Measurements from ENCODE around the gene MUC20. TPM values are rescaled to one million over a fixed set of nuclear protein-coding genes. Genes with fewer than 3 reads are reported as not detected.
"Not testable (repeated sequence)": the region's sequence is repeated elsewhere in the genome, so short reads cannot be mapped to it uniquely, and the experiment has no call there.

Gene MUC20
- total RNA-seq, 3 donors from 2014 or later: 0.63 to 0.95 (median 0.63) TPM

DNA sequence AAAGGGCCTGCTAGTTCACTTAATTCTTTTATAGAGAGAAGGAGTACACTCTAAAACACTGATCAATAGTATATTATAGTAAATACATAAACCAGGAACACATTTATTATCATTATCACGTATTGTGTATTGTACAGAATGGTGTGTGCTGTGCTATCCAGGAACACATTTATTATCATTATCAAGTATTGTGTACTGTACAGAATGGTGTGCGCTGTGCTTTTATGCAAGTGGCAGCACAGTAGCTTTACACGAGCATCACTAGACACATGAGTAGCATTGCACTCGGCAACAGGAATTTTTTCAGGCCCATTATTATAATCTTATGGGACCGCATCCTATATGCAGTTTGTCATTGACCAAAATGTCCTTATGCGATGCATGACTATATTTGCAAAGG lies 20.9 kb upstream of the MUC20 start:
- Mint-ChIP-seq H3K4me1 (ENCODE audit: low read depth) (no peaks in the 10 kb centered on the region), H3K27me3 (ENCODE audit: low read depth) (no peaks in the 10 kb centered on the region), H3K9me3 (no peaks in the 10 kb centered on the region), H3K36me3 (ENCODE audit: insufficient read depth) (peaks cover 24% of the 10 kb centered on the region), H3K4me3 (no peak overlapping the region)
- ATAC-seq (no peak), DNase-seq (no peak)

DNA sequence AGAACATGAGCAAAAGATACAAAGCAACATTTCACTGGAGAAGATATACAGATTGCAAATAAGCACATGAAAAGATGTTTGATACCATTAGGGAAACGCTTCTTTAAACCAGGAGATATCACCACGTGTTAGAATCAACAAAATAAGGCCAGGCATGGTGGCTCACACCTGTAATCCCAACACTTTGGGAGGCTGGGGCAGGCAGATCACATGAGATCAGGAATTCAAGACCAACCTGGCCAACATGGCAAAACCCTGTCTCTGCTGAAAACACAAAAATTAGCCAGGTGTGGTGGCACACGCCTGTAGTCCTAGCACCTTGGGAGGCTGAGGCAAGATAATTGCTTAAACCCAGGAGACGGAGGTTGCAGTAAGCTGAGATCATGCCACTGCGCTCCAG lies 20.5 kb upstream of the MUC20 start:
- ATAC-seq (no peak), DNase-seq (no peak)
- Mint-ChIP-seq H3K36me3 (ENCODE audit: insufficient read depth) (peaks cover 22% of the 10 kb centered on the region), H3K4me3 (no peak overlapping the region), H3K4me1 (ENCODE audit: low read depth) (no peaks in the 10 kb centered on the region), H3K9me3 (no peaks in the 10 kb centered on the region), H3K27me3 (ENCODE audit: low read depth) (no peaks in the 10 kb centered on the region)

DNA sequence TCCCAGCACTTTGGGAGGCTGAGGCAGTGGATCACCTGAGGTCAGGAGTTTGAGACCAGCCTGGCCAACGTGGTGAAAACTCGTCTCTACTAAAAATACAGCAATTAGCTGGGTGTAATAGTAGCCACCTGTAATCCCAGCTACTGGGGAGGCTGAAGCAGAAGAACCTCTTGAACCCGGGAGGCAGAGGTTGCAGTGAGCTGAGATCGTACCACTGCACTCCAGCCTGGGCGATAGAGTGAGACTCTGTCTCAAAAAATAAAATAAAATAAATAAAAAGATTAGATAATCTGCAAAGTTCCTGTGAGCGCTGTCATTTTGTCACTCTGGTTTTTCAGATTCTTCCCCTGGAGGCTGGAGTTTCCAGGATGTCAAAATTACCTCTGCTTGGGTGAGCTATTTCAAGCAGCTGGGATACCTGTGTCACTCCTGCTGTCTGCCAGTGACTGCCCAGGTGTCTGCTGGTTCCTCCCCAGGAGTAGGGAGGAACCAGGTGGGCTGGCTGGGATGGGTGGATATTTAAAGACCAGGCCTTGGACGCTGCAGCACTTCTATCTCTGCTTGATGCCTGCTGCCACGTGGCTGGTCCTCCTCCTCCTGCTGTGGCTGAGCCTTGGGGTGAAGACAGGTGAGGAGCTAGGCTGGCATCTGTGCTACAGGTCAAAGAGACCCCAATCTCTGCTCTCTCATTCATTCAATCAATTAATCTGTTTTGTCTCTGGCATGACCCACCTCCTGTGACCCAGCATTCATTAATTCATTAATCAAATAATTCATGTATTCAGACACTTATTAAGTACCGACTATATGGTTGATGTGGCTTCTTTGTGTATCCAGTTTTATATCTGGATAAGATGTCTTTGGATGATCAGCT lies 19.5 kb upstream of the MUC20 start:
- Mint-ChIP-seq H3K27me3 (ENCODE audit: low read depth) (no peaks in the 10 kb centered on the region), H3K4me3 (no peak overlapping the region), H3K36me3 (ENCODE audit: insufficient read depth) (peaks cover 18% of the 10 kb centered on the region), H3K4me1 (ENCODE audit: low read depth) (no peaks in the 10 kb centered on the region), H3K9me3 (no peaks in the 10 kb centered on the region)
- no peak for ATAC-seq
- DNase-seq: no peak

DNA sequence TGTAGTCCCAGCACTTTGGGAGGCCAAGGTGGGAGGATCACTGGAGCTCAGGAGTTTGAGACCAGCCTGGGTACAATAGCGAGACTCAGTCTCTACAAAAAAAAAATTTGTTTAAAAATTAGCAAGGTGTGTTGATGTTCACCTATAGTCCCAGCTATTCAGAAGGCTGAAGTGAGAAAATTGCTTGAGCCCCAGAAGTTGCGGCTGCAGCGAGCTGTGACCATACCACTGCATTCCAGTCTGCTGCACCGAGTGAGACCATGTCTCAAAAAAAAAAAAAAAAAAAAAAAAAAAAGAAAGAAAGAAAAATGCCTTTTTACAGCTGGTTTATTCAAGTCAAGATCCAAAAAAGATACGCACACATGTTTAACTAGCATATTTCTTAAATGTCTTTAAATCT lies 17.0 kb upstream of the MUC20 start:
- Mint-ChIP-seq H3K27me3 (ENCODE audit: low read depth) (no peaks in the 10 kb centered on the region), H3K4me3 (no peak overlapping the region), H3K4me1 (ENCODE audit: low read depth) (no peaks in the 10 kb centered on the region), H3K36me3 (ENCODE audit: insufficient read depth) (peaks cover 4% of the 10 kb centered on the region), H3K9me3 (no peaks in the 10 kb centered on the region)
- DNase-seq: no peak
- no peak for ATAC-seq

DNA sequence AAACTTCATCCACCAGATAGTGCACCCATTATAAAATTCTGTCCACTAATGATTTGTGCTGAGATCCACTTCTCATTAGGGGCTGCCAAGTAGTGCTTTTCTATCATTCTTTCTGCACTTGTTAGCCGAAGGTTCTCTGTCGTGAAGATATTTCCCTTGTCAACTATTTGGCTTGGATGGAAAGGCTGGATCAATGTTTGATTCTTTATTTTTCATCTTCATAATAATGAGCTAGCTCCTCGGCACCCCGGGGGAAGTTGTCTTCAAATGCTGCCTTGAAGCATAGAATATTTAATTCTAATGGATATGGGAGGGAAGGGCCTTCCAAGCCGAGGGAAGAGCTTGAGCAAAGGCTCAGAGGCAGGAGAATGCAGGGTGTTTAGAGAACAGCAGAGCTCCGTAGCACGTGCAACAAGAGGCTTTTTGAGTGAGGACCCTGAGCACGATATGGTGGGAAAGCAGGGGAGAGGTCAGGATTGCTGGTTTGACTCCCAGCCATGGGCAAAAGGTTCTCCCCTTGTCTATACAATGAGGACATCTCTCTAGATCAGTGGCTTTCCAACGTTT lies 16.3 kb upstream of the MUC20 start:
- ATAC-seq: no peak
- Mint-ChIP-seq H3K27me3 (ENCODE audit: low read depth) (no peaks in the 10 kb centered on the region), H3K4me3 (no peak overlapping the region), H3K4me1 (ENCODE audit: low read depth) (no peaks in the 10 kb centered on the region), H3K9me3 (no peaks in the 10 kb centered on the region), H3K36me3 (ENCODE audit: insufficient read depth) (peaks cover 9% of the 10 kb centered on the region)
- DNase-seq: no peak

DNA sequence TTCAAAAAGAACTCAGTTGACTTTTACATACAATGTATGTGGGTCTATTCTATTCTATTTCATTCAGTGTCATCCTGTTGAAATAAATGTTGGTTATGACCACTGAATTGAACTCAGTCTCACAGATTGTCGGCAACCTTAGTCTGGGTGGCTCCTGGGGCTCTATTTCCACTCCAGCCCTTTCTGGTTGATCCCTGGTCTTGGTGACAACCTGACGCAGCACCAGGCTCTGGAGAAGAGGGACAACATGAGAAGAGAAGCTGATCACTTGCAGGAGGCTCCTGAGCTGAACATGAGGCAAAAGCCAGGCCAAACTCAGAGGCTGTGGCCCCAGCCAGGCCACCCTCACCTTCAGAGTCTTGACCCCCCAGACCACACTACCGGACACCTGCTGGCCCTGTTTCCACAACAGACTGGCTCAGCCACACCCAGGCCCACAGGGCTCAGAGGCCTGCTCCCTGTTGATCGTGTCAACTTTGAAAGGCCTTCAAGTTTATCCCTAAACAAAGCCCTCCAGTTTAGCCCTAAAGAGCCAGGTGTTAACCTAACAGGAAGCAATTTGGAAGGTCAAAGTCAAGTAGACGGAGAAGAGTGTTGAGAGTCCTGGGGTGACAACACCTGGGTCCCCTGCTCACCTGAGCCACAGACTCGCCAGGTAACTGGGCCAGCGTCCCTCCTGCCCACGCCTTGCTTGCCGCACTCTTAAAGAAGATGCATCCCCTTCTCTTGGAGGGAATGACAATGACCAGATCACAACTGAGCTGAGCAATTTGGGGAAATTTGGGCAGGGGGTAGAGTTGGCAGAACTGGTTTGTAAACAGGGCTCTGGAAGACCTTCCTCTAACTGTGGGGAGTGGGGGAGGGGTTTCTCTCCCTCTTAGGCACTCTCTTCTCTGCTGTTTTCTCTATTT lies 15.4 kb upstream of the MUC20 start:
- Mint-ChIP-seq H3K36me3 (ENCODE audit: insufficient read depth) (peaks cover 15% of the 10 kb centered on the region), H3K4me1 (ENCODE audit: low read depth) (no peaks in the 10 kb centered on the region), H3K4me3 (no peak overlapping the region), H3K9me3 (no peaks in the 10 kb centered on the region), H3K27me3 (ENCODE audit: low read depth) (no peaks in the 10 kb centered on the region)
- DNase-seq (no peak), ATAC-seq (no peak)

DNA sequence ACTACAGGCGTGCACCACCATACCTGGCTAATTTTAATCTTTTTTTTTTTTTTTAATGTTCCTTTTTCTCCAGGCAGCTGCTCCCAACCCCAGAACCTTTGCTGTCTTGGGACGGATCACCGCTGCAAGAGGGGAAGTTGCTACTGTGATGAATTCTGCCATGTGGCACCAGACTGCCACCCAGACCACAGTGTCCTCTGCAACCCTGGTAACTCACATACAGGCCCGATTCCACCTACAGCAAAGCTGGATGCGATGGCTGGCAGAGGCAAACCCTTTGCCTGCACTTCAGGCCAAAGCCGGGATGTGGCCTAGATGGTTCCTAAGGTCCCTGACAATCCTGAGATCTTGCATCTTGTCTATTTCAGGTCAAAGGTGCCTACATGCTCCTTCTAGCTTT lies 12.7 kb upstream of the MUC20 start:
- no peaks in the 10 kb centered on the region for H3K4me1 Mint-ChIP-seq (ENCODE audit: low read depth)
- ATAC-seq (no peak), DNase-seq (no peak)
- H3K27me3 Mint-ChIP-seq (ENCODE audit: low read depth): no peaks in the 10 kb centered on the region
- no peak overlapping the region for H3K4me3 Mint-ChIP-seq
- H3K9me3 Mint-ChIP-seq: no peaks in the 10 kb centered on the region
- peaks cover 20% of the 10 kb centered on the region for H3K36me3 Mint-ChIP-seq (ENCODE audit: insufficient read depth)

DNA sequence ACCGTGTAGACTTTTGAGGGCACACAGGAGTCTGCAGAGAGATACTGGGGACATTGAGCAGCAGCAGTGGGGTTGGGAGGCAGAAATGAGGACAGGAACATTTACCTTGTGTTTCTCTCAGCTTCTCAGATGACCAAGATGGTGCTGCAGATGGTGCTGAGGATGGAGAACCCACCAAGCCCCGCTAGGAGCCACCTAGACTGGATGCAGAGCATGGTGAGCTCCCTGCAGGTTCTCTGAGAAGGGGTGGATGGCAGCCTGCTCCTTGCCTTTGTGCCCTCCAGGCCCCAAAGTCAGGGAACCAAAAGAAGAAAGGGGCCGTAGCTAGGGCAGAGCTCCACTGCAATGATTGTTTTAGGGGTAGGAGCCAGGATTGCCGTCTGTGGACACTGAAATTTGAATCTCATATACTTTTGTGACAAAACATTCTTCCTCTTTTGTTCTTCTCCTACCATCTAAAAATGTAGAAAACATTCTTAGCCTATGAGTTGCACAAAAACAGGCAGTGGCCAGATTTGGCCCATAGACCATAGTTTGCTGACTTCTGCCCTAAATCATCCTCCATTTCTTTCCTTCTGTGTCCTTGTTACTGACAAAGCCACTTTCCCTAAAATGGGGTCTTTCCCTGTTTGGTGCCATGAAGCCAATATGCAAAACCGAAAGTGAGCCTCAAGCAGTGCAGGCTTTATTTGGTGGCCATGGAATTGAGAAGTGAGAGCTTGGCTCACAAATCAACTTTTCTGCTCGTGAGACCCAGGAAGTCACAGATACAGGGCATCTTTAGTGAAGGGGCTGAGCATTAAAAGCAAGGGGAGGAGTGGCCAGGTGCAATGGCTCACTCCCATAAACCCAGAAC lies 11.9 kb upstream of the MUC20 start:
- peaks cover 20% of the 10 kb centered on the region for H3K36me3 Mint-ChIP-seq (ENCODE audit: insufficient read depth)
- ATAC-seq (no peak), DNase-seq (no peak)
- no peak overlapping the region for H3K4me3 Mint-ChIP-seq
- H3K9me3 Mint-ChIP-seq: no peaks in the 10 kb centered on the region
- no peaks in the 10 kb centered on the region for H3K4me1 Mint-ChIP-seq (ENCODE audit: low read depth)
- no peaks in the 10 kb centered on the region for H3K27me3 Mint-ChIP-seq (ENCODE audit: low read depth)

DNA sequence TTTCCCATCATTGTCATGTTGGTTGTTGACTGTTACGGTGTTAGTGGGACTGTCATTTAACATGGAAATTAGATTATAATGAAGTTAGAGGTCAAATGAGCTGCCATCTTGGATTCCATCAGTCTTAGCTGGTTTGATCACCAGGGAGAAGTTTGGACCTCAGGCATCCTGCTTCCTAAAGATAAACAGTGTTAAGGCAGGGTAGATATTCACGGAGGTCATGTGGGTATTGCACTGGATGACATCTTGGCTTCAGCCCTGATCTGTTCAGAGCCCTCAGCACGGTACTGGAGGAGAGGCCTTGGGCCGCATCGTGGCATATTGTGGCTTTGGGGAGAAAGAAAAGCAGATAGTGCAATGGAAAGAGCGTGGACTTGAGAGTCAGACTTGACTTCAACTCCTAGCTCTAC lies 11.1 kb upstream of the MUC20 start:
- no peaks in the 10 kb centered on the region for H3K9me3 Mint-ChIP-seq
- ATAC-seq (no peak), DNase-seq (no peak)
- no peak overlapping the region for H3K4me3 Mint-ChIP-seq
- H3K27me3 Mint-ChIP-seq (ENCODE audit: low read depth): no peaks in the 10 kb centered on the region
- H3K4me1 Mint-ChIP-seq (ENCODE audit: low read depth): no peaks in the 10 kb centered on the region
- peaks cover 23% of the 10 kb centered on the region for H3K36me3 Mint-ChIP-seq (ENCODE audit: insufficient read depth)

DNA sequence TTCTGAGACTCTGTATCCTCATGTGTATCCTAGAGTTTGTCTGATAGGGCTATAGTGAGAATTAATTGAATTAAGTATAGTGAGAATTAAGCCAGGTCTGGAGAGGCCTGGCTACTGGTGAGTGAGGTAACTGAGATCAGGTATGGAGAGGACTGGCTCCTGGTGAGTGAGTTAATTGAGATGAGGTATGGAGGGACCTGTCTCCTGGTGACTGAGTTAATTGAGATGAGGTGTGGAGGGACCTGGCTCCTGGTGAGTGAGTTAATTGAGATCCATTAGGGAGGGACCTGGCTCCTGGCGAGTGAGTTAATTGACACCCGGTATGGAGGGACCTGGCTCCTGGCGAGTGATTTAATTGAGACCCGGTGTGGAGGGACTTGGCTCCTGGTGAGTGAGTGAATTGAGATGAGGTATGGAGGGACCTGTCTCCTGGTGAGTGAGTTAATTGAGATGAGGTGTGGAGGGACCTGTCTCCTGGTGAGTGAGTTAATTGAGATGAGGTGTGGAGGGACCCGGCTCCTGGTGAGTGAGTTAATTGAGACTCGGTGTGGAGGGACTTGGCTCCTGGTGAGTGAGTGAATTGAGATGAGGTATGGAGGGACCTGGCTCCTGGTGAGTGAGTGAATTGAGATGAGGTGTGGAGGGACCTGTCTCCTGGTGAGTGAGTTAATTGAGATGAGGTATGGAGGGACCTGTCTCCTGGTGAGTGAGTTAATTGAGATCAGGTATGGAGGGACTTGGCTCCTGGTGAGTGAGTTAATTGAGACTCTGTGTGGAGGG lies 10.5 kb upstream of the MUC20 start:
- H3K36me3 Mint-ChIP-seq (ENCODE audit: insufficient read depth): peaks cover 29% of the 10 kb centered on the region
- not testable (repeated sequence) for DNase-seq

DNA sequence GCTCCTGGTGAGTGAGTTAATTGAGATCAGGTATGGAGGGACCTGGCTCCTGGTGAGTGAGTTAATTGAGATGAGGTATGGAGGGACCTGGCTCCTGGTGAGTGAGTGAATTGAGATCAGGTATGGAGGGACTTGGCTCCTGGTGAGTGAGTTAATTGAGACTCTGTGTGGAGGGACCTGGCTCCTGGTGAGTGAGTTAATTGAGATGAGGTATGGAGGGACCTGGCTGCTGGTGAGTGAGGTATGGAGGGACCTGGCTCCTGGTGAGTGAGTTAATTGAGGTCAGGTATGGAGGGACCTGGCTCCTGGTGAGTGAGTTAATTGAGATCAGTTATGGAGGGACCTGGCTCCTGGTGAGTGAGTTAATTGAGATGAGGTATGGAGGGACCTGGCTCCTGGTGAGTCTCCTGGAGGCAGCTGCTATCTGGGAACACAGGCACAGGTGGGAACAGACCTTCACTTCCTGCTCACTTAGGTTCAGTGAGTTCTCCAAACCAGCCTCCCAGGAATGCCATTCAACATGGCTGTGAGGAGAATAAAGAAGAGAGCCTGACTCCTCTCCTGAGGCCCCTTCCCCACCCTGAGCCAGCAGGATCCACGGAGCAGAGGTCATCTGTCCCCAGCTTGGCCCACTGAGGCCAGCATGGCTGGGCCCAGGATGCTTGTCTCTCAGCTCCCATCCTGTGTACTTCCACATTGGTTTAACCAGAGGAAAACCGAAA lies 9.5 kb upstream of the MUC20 start:
- DNase-seq; H3K4me1 Mint-ChIP-seq (ENCODE audit: low read depth); H3K27me3 Mint-ChIP-seq (ENCODE audit: low read depth); H3K4me3 Mint-ChIP-seq; ATAC-seq; H3K9me3 Mint-ChIP-seq: not testable (repeated sequence)
- H3K36me3 Mint-ChIP-seq (ENCODE audit: insufficient read depth): peaks cover 33% of the 10 kb centered on the region

More for the DNA sequence above, 10.5 kb upstream of the MUC20 start:
- H3K9me3 Mint-ChIP-seq; ATAC-seq; H3K27me3 Mint-ChIP-seq (ENCODE audit: low read depth); H3K4me1 Mint-ChIP-seq (ENCODE audit: low read depth); H3K4me3 Mint-ChIP-seq: not testable (repeated sequence)

DNA sequence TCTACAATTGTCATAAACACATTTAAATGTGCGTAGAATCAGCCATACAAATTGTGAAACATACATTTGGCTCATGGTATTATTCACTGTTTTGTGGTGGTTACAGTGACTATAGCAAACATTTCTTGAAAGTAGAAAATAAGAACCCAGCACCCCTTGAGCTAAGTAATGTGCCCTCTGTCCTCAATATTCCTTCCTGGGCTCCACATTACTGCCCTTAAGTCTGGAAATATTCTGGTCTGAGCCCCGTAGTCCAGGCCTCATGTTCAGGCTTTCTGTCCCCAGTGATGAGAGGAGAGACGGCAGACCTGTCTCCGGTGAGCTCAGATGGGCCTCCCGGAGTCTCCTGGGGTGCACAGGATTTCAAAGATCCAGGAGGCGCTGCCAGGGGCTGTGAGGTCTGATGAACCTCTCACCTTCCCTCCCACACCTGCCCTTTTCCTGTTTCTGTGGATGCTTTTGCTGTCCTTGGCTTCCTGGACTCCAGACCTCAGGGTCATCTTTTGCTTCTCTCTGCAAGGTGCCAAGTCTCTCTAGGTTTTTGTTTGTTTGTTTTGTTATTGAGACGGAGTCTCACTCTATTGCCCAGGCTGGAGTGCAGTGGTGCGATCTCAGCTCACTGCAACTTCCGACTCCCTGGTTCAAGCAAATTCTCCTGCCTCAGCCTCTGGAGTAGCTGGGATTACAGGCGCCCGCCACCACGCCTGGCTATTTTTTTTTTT lies 8.8 kb upstream of the MUC20 start:
- Mint-ChIP-seq H3K9me3 (no peaks in the 10 kb centered on the region), H3K27me3 (ENCODE audit: low read depth) (no peaks in the 10 kb centered on the region), H3K4me3 (no peak overlapping the region), H3K36me3 (ENCODE audit: insufficient read depth) (peaks cover 33% of the 10 kb centered on the region), H3K4me1 (ENCODE audit: low read depth) (peaks cover 5% of the 10 kb centered on the region)
- no peak for DNase-seq
- no peak for ATAC-seq

Measured in activated T-cell treated with anti-CD3 and anti-CD28 coated beads, Interleukin-2, amount 50 U/mL, for 4 hours (primary cell).